AG08396 (cell line): ENCODE results near the gene COLEC12.

Source experiments
- DNase-seq: peaks from one replicate; pipeline ENCODE4 v3.0.0; 2012; ENCODE audit warnings: low spot score, mixed read lengths

Gene COLEC12

GRCh38 chr18:505483-506122 lies 5.1 kb upstream of the COLEC12 start:
- DNase-seq = no peak

GRCh38 chr18:501406-501714 lies 859 bp upstream of the COLEC12 start:
- DNase-seq = no peak

- peak; percentile 66 for DNase-seq
Observed at GRCh38 chr18:499776-500631, 497 bp downstream of the COLEC12 start.

- DNase-seq = peak; percentile 75
Observed at GRCh38 chr18:498931-499775, 1.3 kb downstream of the COLEC12 start.

- no peak for DNase-seq
Observed at GRCh38 chr18:497688-498087, 2.8 kb downstream of the COLEC12 start.

- DNase-seq = no peak
Observed at GRCh38 chr18:495452-495851, 5.0 kb downstream of the COLEC12 start.

- no peak for DNase-seq
Observed at GRCh38 chr18:495017-495416, 5.5 kb downstream of the COLEC12 start.

GRCh38 chr18:493986-494983 lies 6.2 kb downstream of the COLEC12 start:
- DNase-seq = no peak

GRCh38 chr18:492451-492850 lies 8.1 kb downstream of the COLEC12 start:
- DNase-seq = no peak

GRCh38 chr18:490624-491023 lies 9.9 kb downstream of the COLEC12 start:
- no peak for DNase-seq

GRCh38 chr18:490024-490366 lies 10.5 kb downstream of the COLEC12 start:
- DNase-seq = no peak

GRCh38 chr18:489244-490023 lies 11.1 kb downstream of the COLEC12 start:
- peak; percentile 45 for DNase-seq

- DNase-seq = no peak
Observed at GRCh38 chr18:486929-487740, 13.4 kb downstream of the COLEC12 start.

- DNase-seq = no peak
Observed at GRCh38 chr18:484749-485464, 15.6 kb downstream of the COLEC12 start.

GRCh38 chr18:478681-479080 lies 21.8 kb downstream of the COLEC12 start:
- DNase-seq = no peak

- DNase-seq = no peak
Observed at GRCh38 chr18:477565-477964, 22.9 kb downstream of the COLEC12 start.

- no peak for DNase-seq
Observed at GRCh38 chr18:476251-476664, 24.2 kb downstream of the COLEC12 start.

GRCh38 chr18:475202-476031 lies 25.1 kb downstream of the COLEC12 start:
- no peak for DNase-seq
